Occipital lobe (tissue), 2 donors: ENCODE measurements around the gene SIRT6. TPM values are rescaled to one million over a fixed set of nuclear protein-coding genes. Genes with fewer than 3 reads are reported as not detected.
A peak's percentile ranks its signal among the peaks of the same experiment; 100 is the strongest.
"Not testable (repeated sequence)": the region's sequence is repeated elsewhere in the genome, so short reads cannot be mapped to it uniquely, and the experiment has no call there.

Experiments used
- DNase-seq: peaks from one replicate; lab custom pipeline; 2025; lab: John Stamatoyannopoulos, UW
- total RNA-seq: library from RNA; depleted of rRNA; stranded (reverse); fragments of >200 nt; gene quantifications from one replicate; pipeline ENCODE4 v1.2.3, GENCODE V29; 2014

SIRT6 gene
- total RNA-seq, 1 donor from 2014 or later = 8.7 TPM

DNA sequence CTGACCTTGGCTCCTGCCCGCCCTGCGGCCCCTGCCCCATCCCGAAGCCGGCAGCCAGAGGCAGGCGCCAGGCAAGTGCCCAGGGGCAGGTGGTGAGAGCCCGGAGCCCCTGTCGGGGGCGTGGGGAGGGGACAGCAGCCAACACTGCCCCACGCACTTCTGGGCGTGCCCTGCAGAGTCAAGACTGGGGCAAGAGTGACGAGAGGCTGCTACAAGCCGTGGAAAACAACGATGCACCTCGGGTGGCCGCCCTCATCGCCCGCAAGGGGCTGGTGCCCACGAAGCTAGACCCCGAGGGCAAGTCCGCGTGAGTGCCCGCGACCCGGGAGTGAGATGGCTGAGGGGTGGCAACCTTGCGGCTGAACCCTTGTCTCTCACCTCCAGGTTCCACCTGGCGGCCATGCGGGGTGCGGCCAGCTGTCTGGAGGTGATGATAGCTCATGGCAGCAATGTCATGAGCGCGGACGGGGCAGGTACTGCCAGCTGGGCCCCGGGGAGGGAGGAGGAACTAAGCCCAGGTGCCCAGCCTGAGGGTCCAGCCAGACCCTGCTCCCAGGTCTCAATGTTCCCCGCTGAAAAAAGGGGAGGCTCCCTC lies 17.4 kb upstream of the SIRT6 start:
- no peak for DNase-seq

DNA sequence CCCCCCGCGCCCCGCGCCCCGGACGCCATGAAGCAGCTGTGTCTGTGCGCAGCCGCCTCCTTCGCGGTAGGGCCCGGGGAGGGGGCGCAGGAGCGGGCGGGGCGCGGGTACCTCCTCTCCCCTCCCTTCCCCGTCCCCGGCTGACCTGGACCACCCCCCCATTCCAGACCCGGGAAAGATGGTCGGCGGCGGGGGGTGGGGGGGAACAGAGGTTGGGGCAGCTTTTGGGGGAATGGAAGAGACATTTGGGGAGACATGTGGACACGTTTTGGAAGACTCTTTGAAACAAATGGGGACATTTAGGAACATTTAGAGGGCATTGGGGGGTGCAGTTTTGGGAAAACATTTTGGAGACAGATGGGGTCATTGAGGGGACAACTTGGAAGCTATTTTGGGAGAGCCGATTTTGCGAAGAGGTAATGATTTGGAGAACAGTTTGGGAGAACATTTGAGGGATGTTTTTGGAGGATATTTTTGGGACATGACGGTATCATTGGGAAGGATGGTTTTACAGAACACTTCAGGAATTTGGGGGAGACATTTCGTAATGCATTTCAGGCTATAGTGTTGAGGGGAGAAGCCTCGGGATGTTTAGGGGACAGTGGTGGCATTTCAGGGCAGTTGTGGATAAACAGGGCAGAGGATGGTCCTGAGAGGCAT lies 16.2 kb upstream of the SIRT6 start:
- DNase-seq = no peak

DNA sequence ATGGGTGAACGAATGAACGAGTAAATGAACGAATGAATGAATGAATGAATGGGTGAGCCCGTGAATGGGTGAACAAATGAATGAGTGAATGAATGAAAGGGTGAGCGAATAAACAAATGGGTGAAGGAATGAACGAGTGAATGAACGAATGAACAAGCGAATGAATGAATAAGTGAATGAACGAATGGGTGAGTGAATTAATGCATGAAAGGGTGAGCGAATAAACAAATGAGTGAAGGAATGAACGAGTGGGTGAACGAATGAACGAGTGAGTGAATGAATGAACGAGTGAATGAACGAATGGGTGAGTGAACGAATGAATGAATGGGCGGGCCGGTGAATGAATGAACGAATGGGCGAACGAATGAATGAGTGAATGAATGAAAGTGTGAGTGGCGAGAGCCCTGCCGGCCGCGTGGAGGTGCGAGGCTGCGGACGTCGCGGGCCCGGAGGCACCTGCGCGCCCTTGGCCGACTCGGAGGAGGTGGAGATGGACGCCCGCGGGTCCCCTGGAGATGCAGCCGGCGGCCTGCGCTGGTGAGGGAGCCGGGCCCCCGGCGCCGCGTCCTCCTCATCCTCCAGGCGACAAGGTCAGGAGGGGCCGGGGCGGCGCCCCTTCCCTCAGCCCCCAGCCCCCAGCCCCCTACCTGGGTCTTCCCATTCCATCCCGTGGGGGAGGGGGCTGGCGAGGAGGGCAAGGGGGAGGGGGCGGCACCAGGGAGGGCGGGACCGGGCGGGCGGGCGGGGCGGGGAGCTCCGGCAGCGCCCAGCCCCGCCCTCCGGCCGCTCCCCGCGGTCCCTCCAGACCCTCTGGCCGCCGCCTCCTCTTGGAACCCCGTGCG lies 15.5 kb upstream of the SIRT6 start:
- DNase-seq = no peak

DNA sequence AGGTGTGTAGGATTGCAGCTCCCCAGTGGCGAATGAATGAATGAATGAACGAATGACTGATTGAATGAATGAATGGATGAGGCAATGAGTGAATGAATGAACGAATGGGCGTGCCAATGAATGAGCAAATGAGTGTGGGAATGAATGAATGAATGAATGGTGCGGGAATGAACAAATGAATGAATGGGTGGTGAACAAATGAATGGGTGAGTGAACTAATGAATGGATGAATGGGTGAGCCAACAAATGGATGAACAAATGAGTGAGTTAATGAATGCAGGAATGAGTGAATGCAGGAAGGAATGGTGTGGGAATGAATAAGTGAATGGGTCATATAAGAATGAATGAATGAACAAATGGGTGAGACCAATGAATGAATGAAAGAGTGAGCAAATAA lies 14.9 kb upstream of the SIRT6 start:
- DNase-seq = no peak

DNA sequence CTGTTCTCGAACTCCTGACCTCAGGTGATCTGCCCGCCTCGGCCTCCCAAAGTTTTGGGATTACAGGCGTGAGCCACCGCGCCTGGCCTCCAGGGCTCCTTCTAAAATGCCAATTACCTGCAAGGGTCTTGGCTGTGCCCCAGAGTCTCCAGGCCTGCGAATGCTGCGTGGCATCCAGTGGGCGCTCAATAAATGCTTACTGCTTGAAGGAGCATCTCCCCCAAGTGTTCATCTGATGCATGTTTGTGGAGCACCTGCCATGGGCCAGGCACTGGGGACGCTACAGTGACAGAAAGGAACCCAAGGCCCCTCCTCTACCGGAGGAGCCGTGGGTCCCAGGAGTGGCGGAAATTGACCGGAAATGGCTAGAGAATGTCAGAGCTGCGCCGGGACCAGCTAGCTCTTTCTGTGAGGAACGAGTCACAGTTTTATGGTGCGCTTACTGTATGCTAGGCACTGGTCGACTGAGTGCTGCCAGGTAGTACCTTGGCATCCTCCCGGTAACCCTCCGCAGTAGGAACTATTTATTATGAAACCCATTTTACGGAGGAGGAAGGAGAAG lies 14.3 kb upstream of the SIRT6 start:
- DNase-seq = no peak

DNA sequence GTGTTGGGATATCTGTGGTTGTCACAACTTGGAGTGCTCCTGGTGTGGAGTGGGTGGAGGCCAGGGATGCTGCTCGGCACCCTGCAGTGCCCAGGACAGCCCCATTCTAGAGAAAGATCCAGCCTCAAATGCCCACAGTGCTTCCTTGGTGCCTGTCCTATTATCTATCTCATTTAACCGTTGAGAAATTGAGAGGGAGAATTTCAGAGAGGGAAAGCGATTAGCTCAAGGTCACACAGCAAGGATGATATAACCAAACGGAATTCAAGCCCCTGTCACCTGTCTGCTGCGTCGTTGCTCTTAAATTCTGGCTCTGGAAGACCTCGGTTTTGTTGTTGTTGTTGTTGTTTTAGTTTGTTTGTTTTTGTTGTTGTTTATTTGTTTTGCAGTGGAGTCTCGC lies 13.6 kb upstream of the SIRT6 start:
- no peak for DNase-seq

DNA sequence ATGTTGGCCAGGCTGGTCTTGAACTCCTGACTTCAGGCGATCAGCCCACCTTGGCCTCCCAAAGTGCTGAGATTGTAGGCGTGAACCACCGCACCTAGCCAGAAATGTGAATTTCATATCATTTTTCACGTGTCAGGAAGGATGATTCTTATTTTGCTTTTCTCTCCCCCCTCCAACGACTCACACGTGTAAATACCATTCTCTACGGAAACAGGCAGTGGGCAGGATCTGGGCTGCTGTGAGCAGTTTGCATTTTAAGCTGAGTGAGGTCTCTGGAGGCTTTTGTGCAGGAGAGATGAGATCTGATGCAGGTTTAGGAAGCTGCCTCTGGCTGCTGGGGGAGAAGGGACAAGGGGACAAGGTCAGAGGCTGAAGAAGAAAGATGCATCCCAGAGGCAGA lies 12.0 kb upstream of the SIRT6 start:
- DNase-seq = peak; percentile 34

DNA sequence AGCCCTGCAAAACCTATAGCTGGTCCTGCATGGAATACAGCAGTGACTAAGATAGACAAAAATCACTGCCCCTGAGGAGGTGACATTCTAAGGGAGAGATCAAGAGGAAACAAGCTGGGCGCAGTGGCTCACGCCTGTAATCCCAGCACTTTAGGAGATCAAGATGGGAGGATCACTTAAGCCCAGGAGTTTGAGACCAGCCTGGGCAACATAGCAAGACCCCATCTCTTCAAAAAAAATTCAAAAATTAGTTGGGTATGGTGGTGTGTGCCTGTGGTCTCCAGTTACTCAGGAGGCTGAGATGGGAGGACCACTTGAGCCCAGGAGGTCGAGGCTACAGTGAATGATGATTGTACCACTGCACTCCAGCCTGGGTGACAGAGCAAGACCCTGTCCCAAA lies 10.2 kb upstream of the SIRT6 start:
- DNase-seq = not testable (repeated sequence)

DNA sequence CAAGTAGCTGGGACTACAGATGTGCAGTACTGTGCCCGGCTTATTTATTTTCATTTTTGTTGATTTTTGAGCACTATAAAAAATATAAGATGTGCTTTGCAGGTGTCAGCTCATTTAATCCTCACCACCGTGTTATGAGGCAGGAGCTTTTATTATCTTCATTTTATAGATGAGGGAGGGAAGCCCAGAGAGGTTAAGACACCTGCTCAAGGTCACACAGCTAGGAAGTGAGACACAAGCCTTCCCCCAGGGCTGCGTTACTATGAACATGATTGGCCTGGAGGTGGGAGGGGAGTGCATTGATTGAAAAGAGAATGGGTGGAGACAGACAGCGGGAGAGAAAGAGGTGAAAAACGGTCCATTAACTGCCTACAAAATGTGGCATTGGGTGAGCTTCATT lies 7.3 kb upstream of the SIRT6 start:
- no peak for DNase-seq

DNA sequence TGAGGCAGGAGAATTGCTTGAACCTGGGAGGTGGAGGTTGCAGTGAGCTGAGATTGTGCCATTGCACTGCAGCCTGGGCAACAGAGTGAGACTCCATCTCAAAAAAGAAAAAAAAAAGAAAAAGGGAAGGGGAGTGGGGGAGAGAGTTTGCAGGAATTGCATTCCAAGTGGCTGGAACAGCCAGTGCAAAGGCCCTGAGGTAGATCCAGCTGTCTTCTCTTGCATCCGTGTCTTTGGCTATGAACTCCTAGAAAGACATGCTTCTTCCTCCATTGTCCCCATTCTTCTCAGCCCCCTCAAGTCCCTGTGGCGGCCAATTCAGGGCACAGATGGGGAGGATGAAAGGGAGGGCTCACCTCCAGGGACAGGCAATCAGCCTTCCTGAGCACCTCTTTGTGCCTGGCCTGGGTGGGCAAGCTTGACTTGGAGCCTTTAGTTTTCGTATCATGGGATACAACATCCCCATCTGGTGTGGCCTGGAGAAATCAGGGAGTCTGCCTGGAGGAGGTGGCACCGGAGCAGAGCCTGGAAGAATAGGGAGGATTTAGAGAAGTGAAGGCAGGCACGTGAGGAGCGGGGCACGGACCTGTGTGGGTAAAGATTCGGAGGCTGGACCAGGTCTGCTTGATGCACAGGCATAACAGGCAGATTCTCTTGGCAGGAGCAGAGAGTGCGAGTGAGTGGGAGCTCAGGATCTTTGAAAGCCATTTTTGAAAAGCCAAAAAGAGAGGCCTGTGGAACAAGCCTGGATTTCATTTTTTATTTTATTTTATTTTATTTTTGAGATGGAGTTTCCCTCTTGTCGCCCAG lies 5.2 kb upstream of the SIRT6 start:
- no peak for DNase-seq

DNA sequence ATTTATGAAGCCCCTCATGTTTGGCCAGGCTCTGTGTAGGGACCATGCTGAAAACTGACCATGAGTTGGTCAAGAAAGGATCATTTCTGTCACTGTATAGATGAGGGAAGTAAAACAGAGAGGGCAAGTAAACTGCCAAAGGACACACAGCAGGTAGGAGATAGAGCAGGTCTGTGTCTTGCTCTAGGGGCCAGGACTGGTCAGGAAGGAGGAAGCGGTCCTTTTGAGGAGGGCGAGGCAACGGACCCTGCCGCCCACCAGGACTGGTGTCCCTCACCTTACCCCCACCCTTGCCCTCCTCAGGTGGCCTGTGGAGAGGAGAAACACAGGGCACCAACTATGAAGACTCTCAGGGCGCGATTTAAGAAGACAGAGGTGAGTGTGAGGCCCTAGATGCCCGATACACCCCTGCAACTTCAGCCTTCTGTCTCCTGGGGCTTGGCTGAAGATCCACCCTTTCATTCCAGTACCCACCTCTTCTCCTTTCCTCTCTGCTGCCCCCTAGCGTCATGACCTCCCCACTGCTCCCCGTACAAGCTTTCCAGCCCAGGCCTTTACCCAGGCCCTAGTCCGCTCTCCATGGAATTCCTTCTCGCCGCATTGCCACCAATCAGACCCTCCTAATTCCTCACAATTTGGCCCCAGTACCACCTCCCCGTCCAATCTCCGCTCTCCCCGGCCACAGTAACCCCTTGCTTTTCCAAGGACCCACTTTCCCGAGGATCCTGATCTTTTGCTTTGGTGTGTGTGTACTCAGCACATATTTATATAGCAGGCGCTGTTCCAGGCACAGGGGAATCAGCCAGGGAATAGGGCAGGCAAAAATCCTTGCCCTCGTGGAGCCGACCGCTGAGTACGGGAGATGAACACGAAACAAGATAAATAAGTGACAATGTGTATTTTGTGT lies 4.0 kb upstream of the SIRT6 start:
- DNase-seq = peak; percentile 58

DNA sequence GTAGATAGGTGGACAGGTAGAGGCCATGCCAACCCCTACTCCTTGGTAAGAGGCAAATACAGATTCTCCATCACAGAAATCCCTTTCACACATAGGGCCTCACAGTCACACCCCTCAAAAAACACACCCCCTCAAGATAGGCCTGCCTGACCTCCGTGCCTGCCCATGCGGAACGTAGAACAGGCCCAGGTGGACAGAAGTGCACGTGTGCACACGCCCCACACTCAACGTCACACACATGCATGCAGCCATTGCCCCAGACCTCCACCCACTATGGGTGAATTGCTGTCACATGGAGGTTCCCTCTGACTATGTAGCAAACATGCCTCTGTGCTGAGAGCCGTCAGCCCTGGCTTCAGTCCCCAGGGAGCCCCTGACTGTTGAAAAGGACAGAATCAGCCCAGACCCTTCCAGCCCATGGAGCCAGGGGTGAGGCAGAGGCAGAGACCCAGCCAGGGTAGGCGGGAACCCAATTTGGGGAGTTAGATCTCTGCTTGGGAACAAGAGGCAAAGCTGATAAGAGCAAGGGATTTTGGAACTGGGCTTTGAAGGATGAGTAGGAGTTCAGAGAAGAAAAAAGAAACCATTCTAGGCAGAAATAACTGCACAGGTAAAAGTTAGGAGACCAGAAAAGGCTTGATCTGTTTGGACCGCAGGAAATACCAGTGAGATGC lies 3.2 kb upstream of the SIRT6 start:
- DNase-seq = no peak

DNA sequence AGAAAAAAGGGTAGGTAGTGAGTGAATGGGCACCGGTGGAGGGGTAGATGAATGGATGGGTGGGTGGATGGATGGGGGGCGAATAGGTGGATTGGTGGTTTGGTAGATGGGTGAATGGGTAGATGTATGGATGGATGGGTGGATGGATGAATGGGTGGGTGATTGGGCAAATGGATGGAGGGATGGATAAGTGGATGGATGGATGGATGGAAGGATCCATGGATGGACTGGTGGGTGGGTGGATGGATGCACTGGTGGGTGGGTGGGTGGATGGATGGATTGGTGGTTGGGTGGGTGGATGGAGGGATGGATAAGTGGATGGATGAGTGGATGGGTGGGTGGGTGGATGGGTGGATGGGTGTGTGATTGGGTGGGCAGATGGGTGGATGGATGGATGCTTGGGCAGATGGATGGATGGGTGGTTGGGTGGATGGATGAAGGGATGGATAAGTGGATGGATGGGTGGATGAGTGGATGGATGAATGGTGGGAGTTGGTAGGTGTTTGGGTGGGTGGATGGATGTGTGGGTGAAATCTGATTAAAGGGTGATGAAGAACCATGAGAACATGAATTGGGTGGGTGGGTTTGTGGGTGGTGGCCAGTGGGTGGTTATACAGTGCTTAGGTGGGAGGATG lies 2.5 kb upstream of the SIRT6 start:
- DNase-seq = no peak

DNA sequence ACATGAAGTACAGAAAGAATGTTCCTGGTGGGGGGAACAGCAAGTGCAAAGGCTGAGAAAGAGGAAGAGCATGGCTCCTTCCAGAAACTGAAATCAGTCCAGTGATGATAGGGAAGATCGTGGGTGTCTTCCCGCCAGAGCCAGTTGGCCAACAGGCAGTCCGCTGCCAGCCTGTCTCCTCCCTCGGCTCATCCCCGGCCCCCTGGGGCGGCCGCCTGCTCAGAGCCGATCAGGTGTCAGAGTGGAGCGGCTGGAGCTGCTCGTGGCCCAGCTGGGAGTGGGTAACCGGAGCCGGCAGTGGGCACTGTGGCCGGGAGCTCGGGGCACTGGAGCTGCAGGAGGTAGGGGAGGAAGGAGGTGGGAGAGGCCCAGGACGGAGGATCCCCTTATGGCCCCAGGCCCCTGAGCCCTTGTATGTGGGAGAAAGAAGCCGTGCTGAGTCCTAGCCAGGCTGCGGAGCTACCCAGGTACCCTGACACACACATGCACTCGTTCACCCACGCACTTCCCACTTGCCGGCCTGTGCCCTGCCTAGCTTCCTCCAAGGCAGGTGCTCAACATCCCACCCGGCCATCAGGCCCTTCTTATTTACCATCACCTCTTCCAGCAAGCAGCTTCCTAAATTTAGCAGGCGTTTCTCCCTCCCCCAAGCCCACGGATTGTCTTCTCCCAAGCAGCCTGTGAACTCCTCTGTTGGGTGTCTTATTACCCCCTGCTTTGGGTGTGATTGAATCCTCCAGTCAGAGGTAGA lies 1.8 kb upstream of the SIRT6 start:
- peak; percentile 50 for DNase-seq

DNA sequence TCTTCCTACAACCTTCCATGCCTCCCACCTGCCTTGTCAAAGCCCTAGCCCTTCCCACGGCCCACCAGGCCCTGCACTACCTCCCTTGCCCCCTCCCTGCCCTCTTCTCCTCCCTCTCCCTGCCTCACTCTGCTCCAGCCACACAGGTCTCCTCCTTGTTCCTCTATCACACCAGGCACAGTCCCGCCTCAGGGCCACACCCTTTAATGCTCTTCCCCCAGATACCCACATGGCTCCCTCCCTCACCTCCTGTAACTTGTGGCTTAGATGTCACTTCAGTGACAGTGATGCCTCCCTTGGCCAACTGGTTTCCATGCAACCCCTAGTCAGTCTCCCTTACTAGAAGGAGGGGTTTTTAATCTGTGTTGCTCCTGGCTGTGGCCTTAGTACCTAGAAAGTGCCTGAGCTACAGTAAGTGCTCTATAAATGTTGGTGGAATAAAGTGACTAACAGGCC lies 1.3 kb downstream of the SIRT6 start:
- no peak for DNase-seq

DNA sequence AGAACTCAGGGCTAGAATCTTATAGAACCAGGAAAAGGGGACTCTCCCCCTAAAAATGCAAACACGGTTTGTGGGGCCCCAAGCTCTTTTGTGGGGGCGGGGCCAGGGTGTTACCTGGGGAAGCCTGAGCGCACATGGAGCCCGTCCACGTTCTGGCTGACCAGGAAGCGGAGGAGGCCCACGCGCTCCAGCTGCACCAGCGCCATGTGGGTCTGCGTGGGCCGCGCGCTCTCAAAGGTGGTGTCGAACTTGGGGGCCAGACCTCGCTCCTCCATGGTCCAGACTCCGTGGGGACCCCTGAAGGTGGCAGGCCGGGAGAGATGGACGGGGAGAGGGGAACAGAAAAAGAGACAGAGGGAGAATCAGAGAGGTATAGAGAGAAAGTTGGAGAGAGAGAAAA lies 3.4 kb downstream of the SIRT6 start:
- no peak for DNase-seq

DNA sequence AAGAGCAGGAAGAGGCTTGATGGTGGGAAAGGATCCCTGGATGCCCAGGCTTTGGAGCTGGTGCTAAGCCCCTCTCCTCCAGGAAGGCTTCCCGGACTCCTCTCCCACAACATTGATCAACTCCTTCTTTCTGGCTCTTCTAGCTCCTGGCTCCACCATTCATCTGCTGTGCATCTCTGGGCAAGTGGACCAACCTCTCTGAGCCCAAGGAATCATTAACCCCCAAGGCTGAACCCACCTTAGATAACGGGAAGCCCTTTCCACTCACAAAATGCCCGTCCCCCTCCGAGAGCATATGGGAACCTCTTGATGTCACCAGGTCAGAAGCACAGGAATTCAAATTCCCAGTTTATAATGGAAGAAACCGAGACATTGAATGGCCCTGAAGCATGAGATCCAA lies 5.2 kb downstream of the SIRT6 start:
- DNase-seq = no peak

DNA sequence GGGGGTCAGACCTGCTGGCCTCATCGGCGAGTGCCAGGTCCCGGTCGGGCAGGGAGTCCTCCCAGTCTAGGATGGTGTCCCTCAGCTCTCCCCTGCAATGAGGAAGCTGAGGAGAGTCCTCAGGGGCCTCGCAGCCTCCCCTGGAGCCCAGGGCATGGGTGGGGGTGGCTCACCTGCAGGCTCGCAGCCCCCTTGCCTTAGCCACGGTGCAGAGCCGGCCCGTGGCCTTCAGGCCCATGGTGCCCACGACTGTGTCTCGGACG lies 6.8 kb downstream of the SIRT6 start:
- no peak for DNase-seq
